WTC11 (cell line): ENCODE measurements around the gene TBC1D22A. TPM values are rescaled to one million over a fixed set of nuclear protein-coding genes. Genes with fewer than 3 reads are reported as not detected.

Source experiments
- ATAC-seq: fragments of 200-7000 bp; cut with Tn5 transposase; 2 replicates; pipeline ENCODE4 v1.10.0; 2021; ENCODE audit warnings: mild to moderate bottlenecking, moderate library complexity
- CTCF ChIA-PET: fragments of 300-600 bp; sonication (Branson Sonifier 250); formaldehyde crosslinking; loops from one replicate; lab custom pipeline; 2021; ENCODE audit warnings: antibody characterized with exemption; lab: Charles Lee
- POLR2A ChIA-PET: fragments of 350-600 bp; sonication (Branson Sonifier 250); formaldehyde crosslinking; loops from one replicate; lab custom pipeline; 2021; ENCODE audit warnings: antibody characterized with exemption; lab: Charles Lee
- DNase-seq: peaks from one replicate; pipeline ENCODE4 v3.0.0; 2021; ENCODE audit warnings: low spot score
- H3K27ac Mint-ChIP-seq: 2 replicates; pipeline ENCODE4 v1.8.0; 2021; ENCODE audit warnings: mixed read lengths
- H3K27me3 Mint-ChIP-seq: 2 replicates; pipeline ENCODE4 v1.8.0; 2021; ENCODE audit warnings: low read depth, mild to moderate bottlenecking, moderate library complexity, mixed read lengths
- H3K36me3 Mint-ChIP-seq: 2 replicates; pipeline ENCODE4 v1.8.0; 2021; ENCODE audit warnings: mixed read lengths
- H3K4me1 Mint-ChIP-seq: 2 replicates; pipeline ENCODE4 v1.8.0; 2022; ENCODE audit warnings: mixed read lengths
- H3K4me3 Mint-ChIP-seq: 2 replicates; pipeline ENCODE4 v1.8.0; 2021; ENCODE audit warnings: mild to moderate bottlenecking, moderate library complexity, mixed read lengths
- H3K9me3 Mint-ChIP-seq: 2 replicates; pipeline ENCODE4 v1.8.0; 2021; ENCODE audit warnings: mixed read lengths
- ATF1 ChIP-seq: sonication (generic); formaldehyde crosslinking; IDR thresholded peaks from 2 replicates; pipeline ENCODE4 v1.8.1; 2023; ENCODE audit warnings: mild to moderate bottlenecking, moderate library complexity, missing genetic modification reagents
- ATF2 ChIP-seq: sonication (generic); formaldehyde crosslinking; IDR thresholded peaks from 2 replicates; pipeline ENCODE4 v1.8.1; 2022; ENCODE audit warnings: low read depth, missing genetic modification reagents, borderline replicate concordance
- CDX4 ChIP-seq: fragments of 250-450 bp; sonication (Bioruptor Pico); IDR thresholded peaks from 2 replicates; pipeline ENCODE4 v1.9.0; 2021; ENCODE audit warnings: moderate library complexity, mild to moderate bottlenecking, inconsistent platforms, borderline replicate concordance
- E2F4 ChIP-seq: sonication (generic); formaldehyde crosslinking; IDR thresholded peaks from 2 replicates; pipeline ENCODE4 v1.8.1; 2022; ENCODE audit warnings: low read depth, mild to moderate bottlenecking, moderate library complexity, missing genetic modification reagents, borderline replicate concordance
- EMX1 ChIP-seq: fragments of 250-450 bp; sonication (Bioruptor Pico); IDR thresholded peaks from 2 replicates; pipeline ENCODE4 v1.8.0; 2021; ENCODE audit warnings: mild to moderate bottlenecking
- ESRRA ChIP-seq: sonication (generic); formaldehyde crosslinking; IDR thresholded peaks from 2 replicates; pipeline ENCODE4 v1.8.1; 2022; ENCODE audit warnings: mild to moderate bottlenecking, missing genetic modification reagents, borderline replicate concordance
- FOXK1 ChIP-seq: sonication (generic); formaldehyde crosslinking; IDR thresholded peaks from 2 replicates; pipeline ENCODE4 v1.8.0; 2022; ENCODE audit warnings: mild to moderate bottlenecking, moderate library complexity, missing genetic modification reagents
- FOXP1 ChIP-seq: sonication (generic); formaldehyde crosslinking; IDR thresholded peaks from 2 replicates; pipeline ENCODE4 v1.8.0; 2022; ENCODE audit warnings: missing genetic modification reagents, mild to moderate bottlenecking, moderate library complexity, borderline replicate concordance
- IRF2 ChIP-seq: sonication (generic); formaldehyde crosslinking; IDR thresholded peaks from 2 replicates; pipeline ENCODE4 v1.8.0; 2022; ENCODE audit warnings: low read depth, missing genetic modification reagents, borderline replicate concordance
- JUN ChIP-seq: sonication (generic); formaldehyde crosslinking; IDR thresholded peaks from 2 replicates; pipeline ENCODE4 v1.8.0; 2023; ENCODE audit warnings: mild to moderate bottlenecking, missing genetic modification reagents
- MAX ChIP-seq: sonication (generic); formaldehyde crosslinking; IDR thresholded peaks from 2 replicates; pipeline ENCODE4 v1.8.0; 2022; ENCODE audit warnings: mild to moderate bottlenecking, missing genetic modification reagents
- RORB ChIP-seq: fragments of 250-450 bp; sonication (Bioruptor Pico); IDR thresholded peaks from 2 replicates; pipeline ENCODE4 v1.9.0; 2021; ENCODE audit warnings: mild to moderate bottlenecking
- SMAD4 ChIP-seq: sonication (generic); formaldehyde crosslinking; IDR thresholded peaks from 2 replicates; pipeline ENCODE4 v1.8.0; 2022; ENCODE audit warnings: mild to moderate bottlenecking, missing genetic modification reagents
- SOX15 ChIP-seq: fragments of 250-450 bp; sonication (Bioruptor Pico); IDR thresholded peaks from 2 replicates; pipeline ENCODE4 v1.9.0; 2021; ENCODE audit warnings: mild to moderate bottlenecking
- TCF7 ChIP-seq: sonication (generic); formaldehyde crosslinking; IDR thresholded peaks from 2 replicates; pipeline ENCODE4 v1.8.0; 2022; ENCODE audit warnings: mild to moderate bottlenecking, low read depth, missing genetic modification reagents, moderate library complexity
- ZBTB43 ChIP-seq: sonication (generic); formaldehyde crosslinking; IDR thresholded peaks from 2 replicates; pipeline ENCODE4 v1.8.1; 2023; ENCODE audit warnings: mild to moderate bottlenecking, missing genetic modification reagents
- ZMAT4 ChIP-seq: fragments of 250-450 bp; sonication (Bioruptor Pico); IDR thresholded peaks from 2 replicates; pipeline ENCODE4 v1.9.0; 2021; ENCODE audit warnings: mild to moderate bottlenecking
- ZNF219 ChIP-seq: sonication (generic); formaldehyde crosslinking; IDR thresholded peaks from 2 replicates; pipeline ENCODE4 v1.8.0; 2023; ENCODE audit warnings: missing genetic modification reagents, mild to moderate bottlenecking, borderline replicate concordance
- ZNF232 ChIP-seq: sonication (generic); formaldehyde crosslinking; IDR thresholded peaks from 2 replicates; pipeline ENCODE4 v1.8.0; 2022; ENCODE audit warnings: mild to moderate bottlenecking, missing genetic modification reagents
- ZNF263 ChIP-seq: sonication (generic); formaldehyde crosslinking; IDR thresholded peaks from 2 replicates; pipeline ENCODE4 v1.8.1; 2022; ENCODE audit warnings: low read depth, mild to moderate bottlenecking, moderate library complexity, missing genetic modification reagents
- ZNF281 ChIP-seq: sonication (generic); formaldehyde crosslinking; IDR thresholded peaks from 2 replicates; pipeline ENCODE4 v1.8.0; 2023; ENCODE audit warnings: mild to moderate bottlenecking, missing genetic modification reagents
- ZNF671 ChIP-seq: fragments of 250-450 bp; sonication (Bioruptor Pico); IDR thresholded peaks from 2 replicates; pipeline ENCODE4 v1.8.0; 2021; ENCODE audit warnings: mild to moderate bottlenecking
- ZSCAN18 ChIP-seq: fragments of 250-450 bp; sonication (Bioruptor Pico); IDR thresholded peaks from 2 replicates; pipeline ENCODE4 v2.1.2; 2022; ENCODE audit warnings: mild to moderate bottlenecking, moderate library complexity
- total RNA-seq: library from RNA; stranded (reverse); gene quantifications from 3 replicates; pipeline ENCODE4 v1.2.3, GENCODE V29; 2021

TBC1D22A gene
- total RNA-seq, 1 experiment from 2014 or later, result 18.1 TPM

- ATAC-seq, result no peak
- H3K4me3 Mint-ChIP-seq, result no peak overlapping the region
- no peak for DNase-seq
- TF ChIP-seq MAX (CRISPR knock-in tag) (no peak), SMAD4 (no peak), TCF7 (CRISPR knock-in tag) (no peak), EMX1 (CRISPR knock-in tag) (no peak), ZSCAN18 (CRISPR knock-in tag) (no peak), FOXK1 (no peak), RORB (no peak), IRF2 (CRISPR knock-in tag) (no peak), JUN (no peak)
- CTCF ChIA-PET, result interaction anchor here (0.9 to 1.9 kb wide), 3 partner anchors 18 to 231 kb away, joined by 3 to 4 read pairs (median 4); no protein-coding TSS in a partner anchor
- H3K4me1 Mint-ChIP-seq, result peaks cover 33% of the 10 kb centered on the region
- POLR2A ChIA-PET, result no interaction called here
- no peaks in the 10 kb centered on the region; the same call in 1 of the 2 replicates for H3K27me3 Mint-ChIP-seq
- no peaks in the 10 kb centered on the region for H3K9me3 Mint-ChIP-seq
- H3K36me3 Mint-ChIP-seq, result no peaks in the 10 kb centered on the region
- no peak overlapping the region for H3K27ac Mint-ChIP-seq
Observed at GRCh38 chr22:47030143-47030661, 267.8 kb downstream of the TBC1D22A start.

GRCh38 chr22:47030881-47031627 lies 268.6 kb downstream of the TBC1D22A start:
- ATAC-seq (no peak), DNase-seq (no peak)
- Mint-ChIP-seq H3K36me3 (no peaks in the 10 kb centered on the region), H3K27me3 (no peaks in the 10 kb centered on the region; the same call in 1 of the 2 replicates), H3K9me3 (no peaks in the 10 kb centered on the region), H3K4me3 (no peak overlapping the region), H3K4me1 (peaks cover 29% of the 10 kb centered on the region), H3K27ac (no peak overlapping the region)
- CTCF ChIA-PET, result interaction anchor here (1.9 kb wide), 1 partner anchor 18 kb away, joined by 4 read pairs; no protein-coding TSS in a partner anchor
- POLR2A ChIA-PET, result no interaction called here
- TF ChIP-seq ZNF281 (CRISPR knock-in tag), result no peak
- TF ChIP-seq ZMAT4 (CRISPR knock-in tag), result no peak
- no peak for TF ChIP-seq ZSCAN18 (CRISPR knock-in tag)
- TF ChIP-seq ATF1, result no peak
- no peak for TF ChIP-seq RORB
- no peak for TF ChIP-seq ATF2 (CRISPR knock-in tag)
- TF ChIP-seq FOXP1 (CRISPR knock-in tag), result no peak
- no peak for TF ChIP-seq ZBTB43
- TF ChIP-seq CDX4, result no peak
- TF ChIP-seq ZNF671, result no peak
- TF ChIP-seq E2F4 (CRISPR knock-in tag), result no peak
- no peak for TF ChIP-seq ZNF232 (CRISPR knock-in tag)
- no peak for TF ChIP-seq ESRRA (CRISPR knock-in tag)
- TF ChIP-seq ZNF263, result no peak
- no peak for TF ChIP-seq ZNF219 (CRISPR knock-in tag)
- TF ChIP-seq SOX15 (CRISPR knock-in tag), result no peak
